Measurements from ENCODE around the gene KIRREL1.

KIRREL1 gene

DNA sequence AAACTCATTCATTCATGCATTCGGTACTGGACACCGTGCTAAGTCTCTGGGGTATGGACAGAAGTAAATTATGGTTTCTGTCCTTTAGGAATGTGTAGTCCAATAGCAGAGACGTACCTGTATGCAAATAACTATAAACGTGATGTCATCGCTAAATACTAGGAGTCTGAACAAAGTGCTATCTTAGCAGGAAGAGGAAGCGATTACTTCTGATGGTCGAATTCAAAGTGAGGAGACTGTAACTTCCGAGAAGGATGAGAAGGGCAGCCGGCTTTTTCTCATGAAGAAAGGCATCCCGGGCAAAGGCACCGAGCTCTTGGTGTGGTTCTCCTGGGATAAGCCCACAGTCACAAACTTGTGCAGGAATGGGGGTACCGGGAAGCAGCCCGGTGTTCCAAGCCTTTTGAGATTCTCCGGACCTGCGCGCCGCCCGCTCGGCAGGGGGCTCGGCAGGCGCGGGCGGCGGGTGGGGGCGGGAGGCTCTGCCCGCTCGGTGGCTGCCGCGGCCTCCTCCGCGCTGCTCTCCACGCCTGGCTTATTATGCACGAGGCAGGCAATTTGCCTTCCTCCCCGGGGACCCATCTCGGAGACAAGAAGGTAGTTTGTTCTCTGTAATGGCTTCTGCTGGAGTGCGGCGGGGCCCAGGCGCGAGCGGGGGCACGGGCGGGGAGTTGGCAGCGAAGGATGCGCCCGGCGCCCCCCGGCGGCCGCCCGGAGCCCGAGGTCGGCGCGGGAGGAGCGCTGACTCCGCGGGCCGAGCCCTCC, 119.7 kb downstream of the KIRREL1 start:
- no peak overlapping the region for H3K27ac ChIP-seq
- no peak for TF ChIP-seq ZFX (IDR thresholded peaks at IDR 0.05)
- TF ChIP-seq CTCF (conservative IDR thresholded peaks at IDR 0.05), result peak; percentile 60

- TF ChIP-seq ZFX (IDR thresholded peaks at IDR 0.05) (no peak), CTCF (conservative IDR thresholded peaks at IDR 0.05) (peak; percentile 31)
- H3K27ac ChIP-seq, result no peak overlapping the region
Observed at GRCh38 chr1:158113759-158114127, 120.3 kb downstream of the KIRREL1 start.

GRCh38 chr1:158115126-158115525, 121.7 kb downstream of the KIRREL1 start:
- H3K27ac ChIP-seq, result no peak overlapping the region
- TF ChIP-seq CTCF (conservative IDR thresholded peaks at IDR 0.05) (no peak), ZFX (IDR thresholded peaks at IDR 0.05) (no peak)

GRCh38 chr1:158116311-158117167, 123.1 kb downstream of the KIRREL1 start:
- H3K27ac ChIP-seq, result no peak overlapping the region
- TF ChIP-seq CTCF (conservative IDR thresholded peaks at IDR 0.05) (no peak), ZFX (IDR thresholded peaks at IDR 0.05) (no peak)

DNA sequence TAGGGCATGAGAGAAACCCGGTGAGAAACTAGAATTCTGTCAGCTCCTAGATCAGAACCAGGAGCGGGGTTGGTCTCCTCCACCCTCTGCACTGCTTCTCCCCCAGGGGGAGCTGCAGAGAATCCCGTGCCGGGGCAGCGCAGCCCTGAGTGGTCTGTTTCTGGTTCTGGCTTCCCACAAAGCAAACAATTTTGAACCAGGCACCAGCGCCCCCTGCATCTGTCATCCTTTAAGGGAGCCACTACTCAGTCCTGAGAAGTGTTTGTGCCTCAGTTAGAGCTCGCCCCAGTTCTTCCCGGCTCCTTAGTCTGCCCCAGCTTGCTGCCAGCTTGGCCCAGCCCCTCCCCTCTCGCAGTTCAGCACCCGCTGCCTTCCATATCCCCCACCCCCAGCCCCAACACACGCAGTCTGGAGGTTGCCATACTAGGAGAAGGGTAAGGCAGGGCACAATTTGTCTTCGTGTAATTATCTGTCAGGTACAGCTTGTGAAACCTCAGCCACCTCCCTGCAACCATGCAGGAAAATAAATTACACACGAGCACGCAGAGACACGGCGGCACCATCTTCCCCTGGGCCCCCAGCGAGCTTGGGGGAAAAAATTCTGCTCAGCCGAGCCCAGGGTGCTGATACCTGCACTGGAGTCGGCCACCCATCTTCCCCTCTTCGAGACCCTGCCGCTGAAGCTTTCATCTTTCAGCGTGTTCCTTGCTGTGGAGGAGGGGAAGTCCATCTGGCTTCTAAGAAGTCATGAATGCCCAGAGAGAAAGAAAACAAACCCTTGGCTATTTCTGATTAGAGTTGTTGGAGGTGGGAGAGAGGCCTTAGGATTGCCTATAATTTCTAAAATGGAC, 124.6 kb downstream of the KIRREL1 start:
- no peak overlapping the region for H3K27ac ChIP-seq
- no peak for TF ChIP-seq ZFX (IDR thresholded peaks at IDR 0.05)
- TF ChIP-seq CTCF (conservative IDR thresholded peaks at IDR 0.05), result peak; percentile 77

DNA sequence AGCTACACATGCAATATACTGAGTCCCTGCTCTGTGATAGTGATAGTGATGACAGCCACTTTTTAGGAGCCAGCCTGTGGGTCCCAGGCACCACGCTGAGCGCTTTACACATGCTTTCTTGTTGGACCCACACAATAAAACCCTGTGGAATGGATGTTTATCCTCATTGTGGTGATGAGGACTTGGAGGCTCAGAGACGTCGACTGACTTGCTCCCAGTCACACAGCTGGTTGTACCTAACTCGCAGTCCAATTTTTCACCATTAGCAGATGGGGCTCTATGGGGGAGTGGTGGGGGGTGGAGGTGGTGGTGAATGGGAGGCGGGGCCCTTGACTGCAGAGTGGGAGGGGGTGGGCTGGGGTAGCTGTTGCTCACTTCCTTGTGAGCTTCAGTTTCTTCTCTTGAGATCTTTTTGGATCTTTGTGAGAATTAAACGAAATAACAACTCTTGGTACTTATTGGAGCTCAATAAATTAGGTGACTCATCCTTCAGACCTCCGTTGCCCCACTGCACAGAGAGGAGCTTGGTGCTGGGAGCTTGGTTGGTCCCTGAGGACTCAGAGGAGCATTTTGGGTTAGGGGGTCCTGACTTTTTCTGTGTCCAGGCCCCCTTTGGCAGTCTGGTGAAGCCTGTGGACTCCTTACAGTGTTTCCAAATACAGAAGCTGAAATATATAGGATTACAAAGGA, 125.4 kb downstream of the KIRREL1 start:
- no peak for TF ChIP-seq ZFX (IDR thresholded peaks at IDR 0.05)
- TF ChIP-seq CTCF (conservative IDR thresholded peaks at IDR 0.05), result no peak
- no peak overlapping the region for H3K27ac ChIP-seq

All from C4-2B (cell line).